NAMALWA (cell line): Measurements from ENCODE around the gene PDK2.
A peak's percentile ranks its signal among the peaks of the same experiment; 100 is the strongest.

Experiments used
- DNase-seq: peaks from one replicate; pipeline ENCODE4 v3.0.0-alpha.2; 2015; ENCODE audit warnings: low spot score

The PDK2 gene

GRCh38 chr17:50100921-50101345, 5.8 kb downstream of the PDK2 start:
- no peak for DNase-seq

GRCh38 chr17:50101346-50102163, 6.4 kb downstream of the PDK2 start:
- no peak for DNase-seq

GRCh38 chr17:50102164-50102991, 7.2 kb downstream of the PDK2 start:
- DNase-seq = no peak

GRCh38 chr17:50103252-50103651, 8.1 kb downstream of the PDK2 start:
- DNase-seq = no peak

- no peak for DNase-seq
Observed at GRCh38 chr17:50103941-50104340, 8.8 kb downstream of the PDK2 start.

GRCh38 chr17:50105811-50106210, 10.7 kb downstream of the PDK2 start:
- no peak for DNase-seq

GRCh38 chr17:50106393-50107131, 11.4 kb downstream of the PDK2 start:
- DNase-seq = no peak

GRCh38 chr17:50107790-50108414, 12.8 kb downstream of the PDK2 start:
- DNase-seq = no peak

GRCh38 chr17:50108556-50108955, 13.4 kb downstream of the PDK2 start:
- DNase-seq = no peak

- DNase-seq = no peak
Observed at GRCh38 chr17:50109207-50109606, 14.1 kb downstream of the PDK2 start.

- no peak for DNase-seq
Observed at GRCh38 chr17:50109785-50110184, 14.6 kb downstream of the PDK2 start.

GRCh38 chr17:50110591-50111349, 15.6 kb downstream of the PDK2 start:
- DNase-seq = no peak

GRCh38 chr17:50111673-50112655, 16.8 kb downstream of the PDK2 start:
- DNase-seq = no peak

- DNase-seq = no peak
Observed at GRCh38 chr17:50112694-50113093, 17.5 kb downstream of the PDK2 start.

GRCh38 chr17:50113624-50114320, 18.6 kb downstream of the PDK2 start:
- no peak for DNase-seq

- no peak for DNase-seq
Observed at GRCh38 chr17:50114401-50114800, 19.2 kb downstream of the PDK2 start.

- peak; percentile 90 for DNase-seq
Observed at GRCh38 chr17:50114849-50115357, 19.8 kb downstream of the PDK2 start.

- DNase-seq = no peak
Observed at GRCh38 chr17:50115756-50116155, 20.6 kb downstream of the PDK2 start.
